GM12878 (cell line): ENCODE results near the gene CSNK1G3. TPM values are rescaled to one million over a fixed set of nuclear protein-coding genes. Genes with fewer than 3 reads are reported as not detected.

ENCODE experiments used
- ATAC-seq: fragments of 200-7000 bp; cut with Tn5 transposase; 3 replicates; pipeline ENCODE4 v1.9.1; 2020; ENCODE audit warnings: mild to moderate bottlenecking, moderate library complexity
- BruUV-seq: library from RNA; stranded (reverse); fragments of 400-500 nt; replicated peaks from 2 replicates; lab custom pipeline; 2021; lab: Mats Ljungman, UMichigan
- CTCF ChIA-PET: fragments of 300-600 bp; sonication (Branson Sonifier 250); formaldehyde crosslinking; extraction: SDS; loops from one replicate; lab custom pipeline; 2021; ENCODE audit warnings: inconsistent platforms; lab: Yijun Ruan, JAX
- POLR2A ChIA-PET: fragments of 350-600 bp; formaldehyde crosslinking; extraction: SDS; loops from one replicate; lab custom pipeline; 2021; ENCODE audit warnings: inconsistent platforms; lab: Charles Lee
- RAD21 ChIA-PET: fragments of 300-600 bp; sonication (Branson Sonifier 250); formaldehyde crosslinking; loops from one replicate; lab custom pipeline; 2023; ENCODE audit warnings: antibody characterized with exemption; ENCODE audit not compliant: unreplicated experiment; lab: Charles Lee
- SMC1A ChIA-PET: fragments of 300-600 bp; sonication (Branson Sonifier 250); formaldehyde crosslinking; loops from one replicate; lab custom pipeline; 2023; ENCODE audit not compliant: unreplicated experiment, uncharacterized antibody; lab: Charles Lee
- DNase-seq: peaks from one replicate; pipeline ENCODE4 v3.0.0-alpha.2; 2011; ENCODE audit warnings: low read depth, low spot score
- FAIRE-seq: peaks from 3 replicates; lab custom pipeline; 2011; peaks lifted over from hg19 to GRCh38; lab: Jason Lieb, UNC
- H2AFZ ChIP-seq: 2 replicates; pipeline ENCODE4 v1.6.0; 2011; ENCODE audit warnings: low read depth, low read length, control low read depth; ENCODE audit not compliant: control insufficient read depth
- H3K27ac ChIP-seq: 2 replicates; pipeline ENCODE4 v1.5.1; 2011; ENCODE audit warnings: control low read depth; ENCODE audit not compliant: control insufficient read depth, insufficient read depth
- H3K27me3 ChIP-seq, 2 experiments: replicated peaks in 1 of 2; 2 replicates each; pipeline versions ENCODE4 v1.6.0 to v1.6.1; 2011; ENCODE audit warnings: low read length in 1 of 2; ENCODE audit not compliant: control insufficient read depth in 2 of 2, insufficient read depth in 2 of 2
- H3K36me3 ChIP-seq, 2 experiments: 2 replicates each; pipeline ENCODE4 v1.5.1; 2011; ENCODE audit warnings: low read length in 1 of 2; ENCODE audit not compliant: control insufficient read depth in 2 of 2, insufficient read depth in 2 of 2
- H3K4me1 ChIP-seq: 2 replicates; pipeline ENCODE4 v1.6.1; 2011; ENCODE audit warnings: mild to moderate bottlenecking, low read length, moderate library complexity, mixed read lengths; ENCODE audit not compliant: control insufficient read depth, insufficient read depth
- H3K4me2 ChIP-seq: 2 replicates; pipeline ENCODE4 v1.6.0; 2011; ENCODE audit warnings: control low read depth; ENCODE audit not compliant: control insufficient read depth, insufficient read depth
- H3K4me3 ChIP-seq: fragments of 200-600 bp; sonication (generic); 2 replicates; pipeline ENCODE4 v1.5.1; 2016
- H3K79me2 ChIP-seq: 2 replicates; pipeline ENCODE4 v1.6.0; 2011; ENCODE audit warnings: low read length; ENCODE audit not compliant: control insufficient read depth, insufficient read depth
- H3K9ac ChIP-seq: 2 replicates; pipeline ENCODE4 v1.8.0; 2011; ENCODE audit warnings: low read length, control low read depth, mixed read lengths; ENCODE audit not compliant: control insufficient read depth, insufficient read depth
- H3K9me3 ChIP-seq: replicated peaks from 3 replicates; pipeline ENCODE4 v1.5.1; 2011; ENCODE audit warnings: mild to moderate bottlenecking, low read length; ENCODE audit not compliant: control insufficient read depth, insufficient read depth
- H4K20me1 ChIP-seq: 2 replicates; pipeline ENCODE4 v1.6.0; 2011; ENCODE audit not compliant: control insufficient read depth, insufficient read depth
- BHLHE40 ChIP-seq, 2 experiments: fragments of 450-650 bp in 1 of 2; IDR thresholded peaks; 2 replicates each; pipeline ENCODE4 v1.6.1; 2011 to 2017; ENCODE audit warnings: low read depth in 2 of 2, borderline replicate concordance in 1 of 2, improper control_type of control experiment in 1 of 2, low read length in 1 of 2, mild to moderate bottlenecking in 1 of 2
- BMI1 ChIP-seq: fragments of 450-650 bp; IDR thresholded peaks from 2 replicates; pipeline ENCODE4 v1.6.1; 2016; ENCODE audit warnings: mild to moderate bottlenecking, moderate library complexity, borderline replicate concordance
- EGR1 ChIP-seq, 2 experiments: IDR thresholded peaks; 1 replicate in 1 of 2; 2 replicates in 1 of 2; pipeline ENCODE4 v1.6.1; 2011 to 2012; ENCODE audit warnings: low read depth in 2 of 2, low read length in 2 of 2, borderline replicate concordance in 1 of 2, mild to moderate bottlenecking in 1 of 2, moderate library complexity in 1 of 2
- FOXM1 ChIP-seq: IDR thresholded peaks from 2 replicates; pipeline ENCODE4 v1.6.1; 2012; ENCODE audit warnings: low read depth, mild to moderate bottlenecking, inconsistent platforms, low read length, moderate library complexity
- IKZF2 ChIP-seq, 2 experiments: fragments of 450-650 bp; IDR thresholded peaks; 2 replicates each; pipeline ENCODE4 v1.6.1; 2017; ENCODE audit warnings: mild to moderate bottlenecking in 2 of 2, moderate library complexity in 2 of 2
- KDM1A ChIP-seq: fragments of 200-600 bp; sonication (generic); IDR thresholded peaks from 2 replicates; pipeline ENCODE4 v1.6.1; 2016; ENCODE audit warnings: borderline replicate concordance
- MEF2B ChIP-seq: fragments of 450-650 bp; IDR thresholded peaks from 2 replicates; pipeline ENCODE4 v1.6.1; 2018; ENCODE audit warnings: mild to moderate bottlenecking, moderate library complexity; ENCODE audit not compliant: partially characterized antibody, poor library complexity, severe bottlenecking
- MXI1 ChIP-seq: fragments of 150-350 bp; IDR thresholded peaks from 2 replicates; pipeline ENCODE4 v1.6.1; 2011; ENCODE audit warnings: low read depth, mild to moderate bottlenecking, inconsistent platforms, low read length, improper control_type of control experiment
- NRF1 ChIP-seq: conservative IDR thresholded peaks from 2 replicates; pipeline ENCODE4 v1.6.1; 2011; ENCODE audit warnings: mild to moderate bottlenecking, low read depth, low read length, improper control_type of control experiment
- PML ChIP-seq: IDR thresholded peaks from 2 replicates; pipeline ENCODE4 v1.6.1; 2012; ENCODE audit warnings: low read length, inconsistent platforms
- RCOR1 ChIP-seq: conservative IDR thresholded peaks from 2 replicates; pipeline ENCODE4 v1.6.1; 2012; ENCODE audit warnings: low read depth, low read length, improper control_type of control experiment
- SIN3A ChIP-seq: IDR thresholded peaks from 2 replicates; pipeline ENCODE4 v1.6.1; 2012; ENCODE audit warnings: low read depth, low read length, improper control_type of control experiment
- SMAD1 ChIP-seq: fragments of 450-650 bp; IDR thresholded peaks from 2 replicates; pipeline ENCODE4 v1.6.1; 2018; ENCODE audit warnings: mild to moderate bottlenecking, low read depth; ENCODE audit not compliant: partially characterized antibody
- SMARCA5 ChIP-seq: fragments of 450-650 bp; IDR thresholded peaks from 2 replicates; pipeline ENCODE4 v1.6.1; 2017; ENCODE audit warnings: mild to moderate bottlenecking
- TBL1XR1 ChIP-seq: IDR thresholded peaks from 2 replicates; pipeline ENCODE4 v1.6.1; 2012; ENCODE audit warnings: low read depth, low read length, improper control_type of control experiment
- YBX1 ChIP-seq: fragments of 450-650 bp; IDR thresholded peaks from 2 replicates; pipeline ENCODE4 v1.6.1; 2016; ENCODE audit warnings: antibody characterized with exemption
- ZSCAN29 ChIP-seq: fragments of 450-650 bp; IDR thresholded peaks from 2 replicates; pipeline ENCODE4 v1.6.1; 2017; ENCODE audit warnings: mild to moderate bottlenecking, moderate library complexity
- WGBS: methylation state at CpG from one replicate; pipeline ENCODE4 v1.1.6; 2016; ENCODE audit warnings: low lambda C conversion rate; ENCODE audit not compliant: insufficient replicate concordance, insufficient coverage; ENCODE audit errors: missing lambda C conversion rate; 5-methylcytosine and 5-hydroxymethylcytosine counted together
- in situ Hi-C: fragments of 300-500 bp; cut with MboI; formaldehyde crosslinking; loops from 9 replicates; pipeline ENCODE4 v1.14.3; 2018; ENCODE audit warnings: mixed read lengths
- intact Hi-C: fragments of 100-400 bp; cut with micrococcal nuclease; formaldehyde crosslinking; loops from one replicate; pipeline ENCODE4 v1.14.2; 2022; ENCODE audit not compliant: unreplicated experiment
- polyA plus RNA-seq, 11 experiments: library from polyadenylated mRNA; depleted of rRNA in 4 of 11; unstranded in 6 of 11; stranded (reverse) in 5 of 11; fragments of >200 nt; fragmentation: Nextera tagmentation in 4 of 11; fragmentation: Illumina TruSeq in 1 of 11; extraction: Ambion mirVana in 4 of 11; extraction: Trizol in 1 of 11; gene quantifications; 1 replicate in 1 of 11; 2 replicates in 10 of 11; pipeline versions ENCODE4 v1.2.1 to v1.2.3, GENCODE V29; 2011 to 2016; ENCODE audit warnings: inconsistent platforms in 2 of 11, missing spikeins in 2 of 11, low read depth in 1 of 11
- total RNA-seq, 4 experiments: library from RNA; depleted of rRNA in 3 of 4; stranded (reverse); fragments of >200 nt in 3 of 4; fragmentation: Illumina TruSeq in 1 of 4; extraction: Trizol in 1 of 4; gene quantifications; 2 replicates each; pipeline versions ENCODE4 v1.2.1 to v1.2.3, GENCODE V29; 2013 to 2021
- TF ChIP-seq, protein P1 (sequence below), 3 experiments: IDR thresholded peaks in 2 of 3; conservative IDR thresholded peaks in 1 of 3; 2 replicates each; pipeline ENCODE4 v1.5.1; 2011; ENCODE audit warnings: low read depth in 3 of 3, low read length in 3 of 3, mild to moderate bottlenecking in 3 of 3, control low read depth in 2 of 3, moderate library complexity in 2 of 3, inconsistent platforms in 1 of 3, mixed read lengths in 1 of 3; ENCODE audit not compliant: control insufficient read depth in 2 of 3, insufficient read depth in 1 of 3; ENCODE audit errors: extremely low read depth in 1 of 3

The CSNK1G3 gene
- total and polyA plus RNA-seq, 10 of the 15 experiments (the other 5 are each of a cell fraction or from before 2014, with no cell fraction given) = 7.4 to 24.1 (median 17.9) TPM

DNA sequence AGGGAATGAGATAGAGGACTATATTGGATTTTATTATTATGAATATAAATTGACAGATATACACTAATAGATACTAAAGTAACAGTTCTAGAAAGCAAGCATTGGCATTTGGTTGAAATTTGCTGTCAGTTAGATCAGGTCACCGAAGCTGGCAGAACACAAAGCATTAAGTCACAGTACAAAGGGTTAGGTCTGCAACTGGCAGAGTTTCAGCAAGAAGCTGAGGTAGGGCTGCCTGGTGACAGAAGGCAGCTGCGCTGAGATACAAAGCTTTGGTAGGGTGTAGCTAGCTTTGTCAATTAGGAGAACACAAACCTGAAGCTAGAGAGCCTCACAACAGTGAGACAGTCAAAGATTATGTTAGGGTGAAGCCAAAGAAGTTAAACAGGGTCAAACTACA, 6.3 kb upstream of the CSNK1G3 start:
- Histone ChIP-seq H3K9me3 (no peaks in the 10 kb centered on the region), H3K79me2 (no peaks in the 10 kb centered on the region), H3K27me3 (no peaks in the 10 kb centered on the region), H3K36me3 (no peaks in the 10 kb centered on the region; a peak in 1 of 4 replicates), H3K4me2 (no peak overlapping the region), H3K4me3 (no peak overlapping the region), H3K9ac (no peak overlapping the region), H4K20me1 (no peaks in the 10 kb centered on the region), H3K4me1 (no peaks in the 10 kb centered on the region), H2AFZ (no peak overlapping the region), H3K27ac (no peak overlapping the region)
- FAIRE-seq (no peak), DNase-seq (no peak), ATAC-seq (no peak)
- BruUV-seq = no TSS peak
- WGBS = 94% methylated on average over 2 of the region's 2 CpGs
- in situ Hi-C loops = no loop called here
- TF ChIP-seq FOXM1 = no peak
- TF ChIP-seq, protein P1, sequence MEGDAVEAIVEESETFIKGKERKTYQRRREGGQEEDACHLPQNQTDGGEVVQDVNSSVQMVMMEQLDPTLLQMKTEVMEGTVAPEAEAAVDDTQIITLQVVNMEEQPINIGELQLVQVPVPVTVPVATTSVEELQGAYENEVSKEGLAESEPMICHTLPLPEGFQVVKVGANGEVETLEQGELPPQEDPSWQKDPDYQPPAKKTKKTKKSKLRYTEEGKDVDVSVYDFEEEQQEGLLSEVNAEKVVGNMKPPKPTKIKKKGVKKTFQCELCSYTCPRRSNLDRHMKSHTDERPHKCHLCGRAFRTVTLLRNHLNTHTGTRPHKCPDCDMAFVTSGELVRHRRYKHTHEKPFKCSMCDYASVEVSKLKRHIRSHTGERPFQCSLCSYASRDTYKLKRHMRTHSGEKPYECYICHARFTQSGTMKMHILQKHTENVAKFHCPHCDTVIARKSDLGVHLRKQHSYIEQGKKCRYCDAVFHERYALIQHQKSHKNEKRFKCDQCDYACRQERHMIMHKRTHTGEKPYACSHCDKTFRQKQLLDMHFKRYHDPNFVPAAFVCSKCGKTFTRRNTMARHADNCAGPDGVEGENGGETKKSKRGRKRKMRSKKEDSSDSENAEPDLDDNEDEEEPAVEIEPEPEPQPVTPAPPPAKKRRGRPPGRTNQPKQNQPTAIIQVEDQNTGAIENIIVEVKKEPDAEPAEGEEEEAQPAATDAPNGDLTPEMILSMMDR (IDR thresholded peaks at IDR 0.05 in 2 of 3, conservative IDR thresholded peaks at IDR 0.05 in 1 of 3; ENCODE audit: control insufficient read depth in 2 of 3, extremely low read depth in 1 of 3, insufficient read depth in 1 of 3, low read depth in 3 of 3, low read length in 3 of 3) = no peak
- TF ChIP-seq EGR1 (IDR thresholded peaks at IDR 0.05; ENCODE audit: borderline replicate concordance in 1 of 2, low read depth in 2 of 2, low read length in 2 of 2) = no peak
- no peak for TF ChIP-seq RCOR1
- no peak for TF ChIP-seq SMAD1
- no peak for TF ChIP-seq TBL1XR1
- TF ChIP-seq SIN3A = no peak
- no peak for TF ChIP-seq BHLHE40 (IDR thresholded peaks at IDR 0.05; ENCODE audit: borderline replicate concordance in 1 of 2, low read depth in 2 of 2, low read length in 1 of 2)
- TF ChIP-seq YBX1 = no peak
- TF ChIP-seq IKZF2 (IDR thresholded peaks at IDR 0.05) = no peak
- TF ChIP-seq BMI1 = no peak
- no peak for TF ChIP-seq MEF2B
- no peak for TF ChIP-seq NRF1
- TF ChIP-seq MXI1 = no peak
- TF ChIP-seq SMARCA5 = no peak
- TF ChIP-seq KDM1A = no peak
- TF ChIP-seq ZSCAN29 = no peak
- no peak for TF ChIP-seq PML
- ChIA-PET POLR2A (interaction anchor here (0.7 kb wide), 1 partner anchor 83 kb away, joined by 3 read pairs; the partner anchor contains the start of gene CEP120), RAD21 (interaction anchor here (1.0 kb wide), 1 partner anchor 20 kb away, joined by 3 read pairs; no protein-coding TSS in a partner anchor), SMC1A (interaction anchor here (0.7 to 1.8 kb wide), 7 partner anchors 10 to 145 kb away, joined by 3 to 7 read pairs (median 4); no protein-coding TSS in a partner anchor), CTCF (interaction anchor here (0.9 to 3.9 kb wide), 2 partner anchors 19 to 106 kb away, joined by 3 to 14 read pairs; no protein-coding TSS in a partner anchor)
- intact Hi-C loops = no loop called here
